ENCODE results near the gene RDH11.

Gene RDH11

GRCh38 chr14:67695394-67695949, at the start of gene RDH11:
Gene RDH11 (minus strand): TSS chr14:67695764. CDS start chr14:67695703, 61 bp downstream.
- no peak for TF ChIP-seq CTCF (IDR thresholded peaks at IDR 0.05; ENCODE audit: borderline replicate concordance, extremely low read depth, low read length, poor library complexity, severe bottlenecking)
- no peak for TF ChIP-seq EZH2 (IDR thresholded peaks at IDR 0.05; ENCODE audit: borderline replicate concordance, low read depth, low read length, severe bottlenecking)
- ATAC-seq (ENCODE audit: insufficient read depth, low read depth) (peak; percentile 96), DNase-seq (peak; percentile 90)
- Histone ChIP-seq H3K36me3 (ENCODE audit: insufficient read depth, low read length) (peaks cover 30% of the 10 kb centered on the region), H3K4me2 (ENCODE audit: insufficient read depth, low read length) (peak within 1 kb of the TSS; percentile 97), H3K4me3 (ENCODE audit: low read depth in 1 of 2, low read length in 2 of 2) (peak within 1 kb of the TSS; percentile 85 to 95), H4K20me1 (ENCODE audit: insufficient read depth, low read length) (peaks cover 35% of the 10 kb centered on the region), H3K9me3 (ENCODE audit: insufficient read depth, low read length, severe bottlenecking) (no peaks in the 10 kb centered on the region), H3K4me1 (ENCODE audit: insufficient read depth, low read length) (peaks cover 25% of the 10 kb centered on the region), H2AFZ (ENCODE audit: low read depth, low read length) (peak within 1 kb of the TSS; percentile 89), H3K27me3 (ENCODE audit: insufficient read depth, low read length, poor library complexity) (no peaks in the 10 kb centered on the region), H3K79me2 (ENCODE audit: insufficient read depth, low read length) (peaks cover 49% of the 10 kb centered on the region), H3K27ac (ENCODE audit: low read length) (peak within 1 kb of the TSS; percentile 94), H3K9ac (ENCODE audit: low read depth, low read length) (peak within 1 kb of the TSS; percentile 76)

GRCh38 chr14:67744046-67744445, 48.5 kb upstream of the RDH11 start:
- Histone ChIP-seq H3K4me2 (ENCODE audit: insufficient read depth, low read length) (no peak overlapping the region), H3K9me3 (ENCODE audit: insufficient read depth, low read length, severe bottlenecking) (no peaks in the 10 kb centered on the region), H3K79me2 (ENCODE audit: insufficient read depth, low read length) (no peaks in the 10 kb centered on the region), H2AFZ (ENCODE audit: low read depth, low read length) (no peak overlapping the region), H3K27me3 (ENCODE audit: insufficient read depth, low read length, poor library complexity) (no peaks in the 10 kb centered on the region), H3K9ac (ENCODE audit: low read depth, low read length) (no peak overlapping the region), H3K4me3 (ENCODE audit: low read depth in 1 of 2, low read length in 2 of 2) (no peak overlapping the region), H3K27ac (ENCODE audit: low read length) (no peak overlapping the region), H4K20me1 (ENCODE audit: insufficient read depth, low read length) (no peaks in the 10 kb centered on the region), H3K4me1 (ENCODE audit: insufficient read depth, low read length) (no peaks in the 10 kb centered on the region), H3K36me3 (ENCODE audit: insufficient read depth, low read length) (peaks cover 14% of the 10 kb centered on the region)
- no peak for TF ChIP-seq CTCF (IDR thresholded peaks at IDR 0.05; ENCODE audit: borderline replicate concordance, extremely low read depth, low read length, poor library complexity, severe bottlenecking)
- DNase-seq (no peak), ATAC-seq (ENCODE audit: insufficient read depth, low read depth) (no peak)

- H4K20me1 ChIP-seq (ENCODE audit: insufficient read depth, low read length), result no peaks in the 10 kb centered on the region
- ATAC-seq (ENCODE audit: insufficient read depth, low read depth), result no peak
- no peaks in the 10 kb centered on the region for H3K36me3 ChIP-seq (ENCODE audit: insufficient read depth, low read length)
- H2AFZ ChIP-seq (ENCODE audit: low read depth, low read length), result no peak overlapping the region
- H3K79me2 ChIP-seq (ENCODE audit: insufficient read depth, low read length), result no peaks in the 10 kb centered on the region
- H3K9ac ChIP-seq (ENCODE audit: low read depth, low read length), result no peak overlapping the region
- H3K4me3 ChIP-seq (ENCODE audit: low read depth in 1 of 2, low read length in 2 of 2), result no peak overlapping the region
- no peaks in the 10 kb centered on the region for H3K4me1 ChIP-seq (ENCODE audit: insufficient read depth, low read length)
- no peak for DNase-seq
- no peaks in the 10 kb centered on the region for H3K27me3 ChIP-seq (ENCODE audit: insufficient read depth, low read length, poor library complexity)
- no peaks in the 10 kb centered on the region for H3K9me3 ChIP-seq (ENCODE audit: insufficient read depth, low read length, severe bottlenecking)
- no peak overlapping the region for H3K4me2 ChIP-seq (ENCODE audit: insufficient read depth, low read length)
- TF ChIP-seq EZH2 (IDR thresholded peaks at IDR 0.05; ENCODE audit: borderline replicate concordance, low read depth, low read length, severe bottlenecking) (no peak), CTCF (IDR thresholded peaks at IDR 0.05; ENCODE audit: borderline replicate concordance, extremely low read depth, low read length, poor library complexity, severe bottlenecking) (no peak)
- H3K27ac ChIP-seq (ENCODE audit: low read length), result no peak overlapping the region
These were observed 43.4 kb upstream of the RDH11 start for GRCh38 chr14:67738740-67739504.
